Prostate gland (tissue), 2 donors: ENCODE results near the gene SKA3.

Experiments
- CTCF ChIP-seq, 4 experiments: fragments of 200-600 bp in 2 of 4; fragments of 450-650 bp in 2 of 4; sonication (generic) in 2 of 4; IDR thresholded peaks; 1 replicate in 3 of 4; 2 replicates in 1 of 4; pipeline ENCODE4 v1.5.1; 2016 to 2019; ENCODE audit warnings: antibody characterized with exemption in 4 of 4, mild to moderate bottlenecking in 2 of 4, moderate library complexity in 2 of 4
- POLR2A ChIP-seq: fragments of 450-650 bp; IDR thresholded peaks from one replicate; pipeline ENCODE4 v1.6.1; 2016; ENCODE audit warnings: antibody characterized with exemption, mild to moderate bottlenecking

GRCh38 chr13:21130116-21130515, 46.2 kb downstream of the SKA3 start:
- no peak for TF ChIP-seq POLR2A
- TF ChIP-seq CTCF (IDR thresholded peaks at IDR 0.05): no peak
